Fibroblast of the aortic adventitia (primary cell): ENCODE results near the gene TEDC2. TPM values are rescaled to one million over a fixed set of nuclear protein-coding genes. Genes with fewer than 3 reads are reported as not detected.

Experiments
- DNase-seq: peaks from one replicate; pipeline ENCODE4 v3.0.0-alpha.2; 2010; ENCODE audit warnings: low read depth
- H3K4me3 ChIP-seq: 2 replicates; pipeline ENCODE4 v1.5.1; 2011; ENCODE audit warnings: low read depth, mild to moderate bottlenecking, control low read depth, low read length, moderate library complexity
- total RNA-seq: library from RNA; depleted of rRNA; stranded (reverse); fragments of >200 nt; gene quantifications from 2 replicates; pipeline ENCODE4 v1.2.3, GENCODE V29; 2012; ENCODE audit warnings: low replicate concordance
- TF ChIP-seq, protein P1 (sequence below): IDR thresholded peaks from 2 replicates; pipeline ENCODE4 v1.5.1; 2011; ENCODE audit warnings: mild to moderate bottlenecking, low read length, control low read depth, inconsistent platforms; ENCODE audit not compliant: insufficient read depth

TEDC2 gene
- total RNA-seq, 1 donor, result 11.7 TPM

DNA sequence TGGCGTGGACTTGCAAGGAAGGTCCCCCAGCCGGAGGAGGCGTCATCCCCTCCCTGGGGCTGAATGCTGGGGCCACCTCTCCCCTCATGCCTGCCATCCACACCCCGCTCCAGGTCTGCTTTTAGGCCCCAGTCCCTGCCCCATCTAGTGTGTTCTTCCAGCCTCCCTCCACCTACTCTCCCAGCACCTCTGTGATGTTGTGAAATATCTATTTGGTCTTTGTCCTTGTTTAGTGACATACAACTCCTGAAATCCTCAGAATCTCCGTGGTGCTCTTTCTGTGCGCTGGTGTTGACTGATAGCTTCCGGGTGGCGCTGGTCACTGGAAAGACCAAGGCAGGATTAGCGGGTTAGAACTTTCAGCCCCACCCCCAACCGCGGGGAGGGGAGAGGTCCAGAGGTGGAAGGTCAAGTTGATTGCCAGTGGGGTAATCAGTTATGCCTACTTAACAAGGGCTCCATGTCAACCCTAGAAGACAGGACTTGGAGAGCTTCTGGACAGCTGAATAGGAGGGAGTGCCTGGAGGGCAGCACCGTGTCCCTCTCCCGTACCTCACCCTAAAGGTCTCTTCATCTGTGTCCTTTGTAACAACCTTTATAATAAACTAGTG is 25.1 kb downstream of the TEDC2 start:
- no peak overlapping the region for H3K4me3 ChIP-seq
- no peak for DNase-seq
- TF ChIP-seq, protein P1, sequence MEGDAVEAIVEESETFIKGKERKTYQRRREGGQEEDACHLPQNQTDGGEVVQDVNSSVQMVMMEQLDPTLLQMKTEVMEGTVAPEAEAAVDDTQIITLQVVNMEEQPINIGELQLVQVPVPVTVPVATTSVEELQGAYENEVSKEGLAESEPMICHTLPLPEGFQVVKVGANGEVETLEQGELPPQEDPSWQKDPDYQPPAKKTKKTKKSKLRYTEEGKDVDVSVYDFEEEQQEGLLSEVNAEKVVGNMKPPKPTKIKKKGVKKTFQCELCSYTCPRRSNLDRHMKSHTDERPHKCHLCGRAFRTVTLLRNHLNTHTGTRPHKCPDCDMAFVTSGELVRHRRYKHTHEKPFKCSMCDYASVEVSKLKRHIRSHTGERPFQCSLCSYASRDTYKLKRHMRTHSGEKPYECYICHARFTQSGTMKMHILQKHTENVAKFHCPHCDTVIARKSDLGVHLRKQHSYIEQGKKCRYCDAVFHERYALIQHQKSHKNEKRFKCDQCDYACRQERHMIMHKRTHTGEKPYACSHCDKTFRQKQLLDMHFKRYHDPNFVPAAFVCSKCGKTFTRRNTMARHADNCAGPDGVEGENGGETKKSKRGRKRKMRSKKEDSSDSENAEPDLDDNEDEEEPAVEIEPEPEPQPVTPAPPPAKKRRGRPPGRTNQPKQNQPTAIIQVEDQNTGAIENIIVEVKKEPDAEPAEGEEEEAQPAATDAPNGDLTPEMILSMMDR, result no peak

DNA sequence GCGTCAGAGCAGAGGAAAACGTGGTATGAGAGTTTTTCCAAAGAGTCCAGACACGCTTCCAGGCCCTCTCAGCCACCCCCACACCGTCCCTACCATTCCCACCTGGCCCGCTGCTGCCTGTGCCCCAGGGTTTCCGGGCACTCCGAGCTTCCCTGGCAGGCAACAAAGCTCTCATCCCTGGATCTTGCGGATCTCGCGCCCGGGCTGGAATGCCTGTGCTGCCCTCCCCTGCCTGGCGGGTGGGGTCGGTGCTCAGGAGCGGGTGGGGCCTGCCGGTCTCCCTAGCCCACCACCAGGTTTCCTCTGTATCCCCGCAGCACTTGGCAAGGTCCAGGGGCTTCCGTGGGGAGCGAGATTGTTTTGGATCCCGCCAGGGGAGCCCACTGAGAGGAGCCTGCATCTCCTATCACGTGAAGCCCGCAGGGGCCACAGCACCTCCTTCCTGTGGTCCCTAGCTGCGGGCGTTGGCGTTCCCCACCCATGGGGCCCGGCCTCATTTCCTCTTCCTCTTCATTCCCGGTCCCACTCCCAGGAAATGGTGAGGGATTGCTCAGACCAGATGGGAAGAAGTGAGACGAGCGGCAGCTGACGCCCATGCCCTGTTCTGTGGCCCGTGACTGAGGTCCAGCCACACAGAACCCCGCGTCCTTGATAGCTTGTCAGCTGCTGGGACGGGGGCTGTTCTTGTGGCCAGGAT is 26.1 kb downstream of the TEDC2 start:
- TF ChIP-seq, protein P1, result no peak
- H3K4me3 ChIP-seq, result no peak overlapping the region
- DNase-seq, result no peak

DNA sequence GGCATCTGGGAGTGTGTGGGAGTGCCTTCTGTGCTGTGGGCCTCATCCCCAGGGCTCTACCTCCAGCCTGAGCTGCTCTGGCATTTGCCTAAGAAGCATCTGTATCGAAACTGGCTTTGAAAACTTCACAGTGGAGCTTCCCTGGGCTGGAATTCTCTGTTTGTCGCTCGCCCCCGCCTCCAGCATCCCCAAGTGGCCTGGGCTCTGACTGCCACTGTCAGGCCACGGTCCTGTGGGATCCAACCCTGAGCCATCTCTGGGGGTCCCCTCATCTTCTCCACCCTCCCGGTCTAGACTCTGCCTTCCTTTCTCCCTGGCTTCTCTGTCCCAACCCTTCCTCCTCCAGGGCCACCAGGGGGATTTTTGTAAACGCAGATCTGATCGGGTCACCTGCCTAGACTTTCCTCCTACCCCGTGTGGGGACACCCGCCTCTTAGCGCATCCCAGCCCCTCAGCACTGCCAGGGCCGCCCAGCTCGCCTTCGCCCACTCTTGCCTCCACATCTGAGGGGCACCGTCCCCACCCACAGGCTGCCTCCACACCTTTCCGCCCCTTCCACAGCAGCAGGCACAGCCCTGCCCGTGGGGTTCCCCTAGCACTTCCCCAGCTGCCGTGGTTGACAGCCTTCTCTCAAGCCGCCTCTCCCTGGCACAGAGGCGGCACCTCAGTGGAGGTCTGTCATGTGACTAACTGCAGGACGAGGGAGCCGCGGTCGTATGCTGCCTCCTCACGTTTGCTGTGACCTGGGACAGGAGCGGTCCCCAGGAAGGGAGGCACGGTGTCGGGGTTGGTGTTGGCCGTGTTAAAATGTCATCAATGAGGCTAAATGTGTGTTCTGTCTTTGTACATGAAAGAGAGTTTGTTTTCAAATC is 27.0 kb downstream of the TEDC2 start:
- no peak overlapping the region for H3K4me3 ChIP-seq
- no peak for DNase-seq
- TF ChIP-seq, protein P1, result no peak

DNA sequence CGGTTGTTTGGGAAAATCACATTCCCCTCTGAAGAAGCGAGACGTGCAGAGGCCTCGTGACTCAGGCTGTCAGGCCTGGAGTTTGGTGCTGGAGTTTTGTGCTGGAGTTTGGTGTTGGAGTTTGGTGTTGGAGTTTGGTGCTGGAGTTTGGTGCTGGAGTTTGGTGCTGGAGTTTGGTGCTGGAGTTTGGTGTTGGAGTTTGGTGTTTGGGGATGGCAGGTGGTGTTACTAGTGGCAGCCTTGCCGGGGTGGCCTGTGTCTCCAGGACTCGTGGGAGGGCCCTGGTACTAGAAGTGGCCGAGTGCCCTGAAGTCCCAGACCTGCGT is 27.6 kb downstream of the TEDC2 start:
- no peak overlapping the region for H3K4me3 ChIP-seq
- TF ChIP-seq, protein P1, result no peak
- no peak for DNase-seq

DNA sequence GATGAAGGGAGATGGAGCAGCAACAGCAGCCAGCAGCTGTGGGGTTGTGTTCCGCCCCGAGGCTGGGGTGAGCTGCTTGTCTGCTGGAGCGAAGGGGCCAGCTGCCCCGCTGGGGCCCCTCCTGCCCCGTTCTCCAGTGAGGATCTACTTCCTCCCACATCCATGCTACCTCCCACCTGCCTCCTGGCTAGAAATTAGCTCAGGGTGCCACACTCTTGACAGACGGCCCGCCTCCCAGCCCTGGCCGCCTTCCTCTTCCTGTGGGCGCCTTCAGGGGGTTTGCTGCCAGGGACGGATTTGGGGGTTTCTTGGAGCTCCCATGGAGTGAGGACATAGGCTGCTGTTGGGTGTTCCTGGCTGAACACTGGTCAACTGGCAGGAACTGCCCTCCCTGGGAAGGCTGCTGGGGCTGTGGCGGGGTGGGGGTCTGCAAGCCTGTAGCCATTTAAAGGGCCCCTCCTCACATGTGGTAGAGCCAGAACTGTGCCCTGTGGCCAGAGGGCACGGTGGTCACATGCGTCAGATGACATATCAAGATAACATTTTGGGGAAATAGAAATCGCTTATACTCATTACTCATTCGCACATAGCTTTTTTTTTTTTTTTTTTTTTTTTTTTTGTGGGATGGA is 28.1 kb downstream of the TEDC2 start:
- no peak for DNase-seq
- H3K4me3 ChIP-seq, result no peak overlapping the region
- TF ChIP-seq, protein P1, result no peak

DNA sequence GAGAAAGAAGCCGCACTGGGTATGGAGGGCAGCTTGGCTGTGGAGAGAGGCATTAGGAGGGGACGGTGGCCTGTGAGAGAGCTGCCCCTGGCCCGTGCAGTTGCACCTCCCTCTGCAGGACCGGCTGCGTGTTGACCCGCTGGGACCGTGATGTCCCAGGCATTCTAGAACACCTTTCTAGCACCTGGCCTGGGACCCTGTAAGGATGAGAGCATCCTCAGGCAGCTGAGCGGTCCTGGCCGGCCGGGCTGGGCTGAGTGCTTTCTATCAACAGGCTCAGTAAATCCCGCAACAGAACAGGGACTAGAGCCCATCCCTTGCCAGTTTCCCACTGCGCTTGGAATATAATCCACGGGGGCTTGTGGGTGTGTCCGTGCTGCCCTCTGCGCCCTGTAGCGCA is 29.7 kb downstream of the TEDC2 start:
- no peak for DNase-seq
- TF ChIP-seq, protein P1, result no peak
- H3K4me3 ChIP-seq, result no peak overlapping the region
